ENCODE data around the gene NELFA.

The NELFA gene

GRCh38 chr4:1939664-1940509, 68.9 kb downstream of the NELFA start:
- ATAC-seq = peak; percentile 94
- TF ChIP-seq CSRNP3 (CRISPR knock-in tag; IDR thresholded peaks at IDR 0.05) (no peak), PPARA (CRISPR knock-in tag; IDR thresholded peaks at IDR 0.05; ENCODE audit: borderline replicate concordance) (no peak), RARB (CRISPR knock-in tag; IDR thresholded peaks at IDR 0.05) (no peak), PATZ1 (CRISPR knock-in tag; IDR thresholded peaks at IDR 0.05; ENCODE audit: borderline replicate concordance) (no peak), TCF4 (CRISPR knock-in tag; IDR thresholded peaks at IDR 0.05; ENCODE audit: borderline replicate concordance) (no peak), CREB5 (CRISPR knock-in tag; IDR thresholded peaks at IDR 0.05; ENCODE audit: low read depth) (no peak), ZNF8 (CRISPR knock-in tag; IDR thresholded peaks at IDR 0.05) (no peak), CSDC2 (CRISPR knock-in tag; IDR thresholded peaks at IDR 0.05) (no peak), TOX (CRISPR knock-in tag; IDR thresholded peaks at IDR 0.05; ENCODE audit: borderline replicate concordance) (no peak), ZC3H10 (CRISPR knock-in tag; IDR thresholded peaks at IDR 0.05) (no peak), POU6F1 (CRISPR knock-in tag; IDR thresholded peaks at IDR 0.05; ENCODE audit: borderline replicate concordance, low read depth) (no peak), OSR1 (CRISPR knock-in tag; IDR thresholded peaks at IDR 0.05) (no peak), TSHZ2 (CRISPR knock-in tag; IDR thresholded peaks at IDR 0.05) (no peak), GLIS3 (CRISPR knock-in tag; IDR thresholded peaks at IDR 0.05) (no peak)

- no peak for TF ChIP-seq PPARA (CRISPR knock-in tag; IDR thresholded peaks at IDR 0.05; ENCODE audit: borderline replicate concordance)
- no peak for TF ChIP-seq ISL1 (CRISPR knock-in tag; IDR thresholded peaks at IDR 0.05)
- TF ChIP-seq RARB (CRISPR knock-in tag; IDR thresholded peaks at IDR 0.05) = no peak
- TF ChIP-seq ZFP3 (CRISPR knock-in tag; IDR thresholded peaks at IDR 0.05) = no peak
- TF ChIP-seq SNAI2 (CRISPR knock-in tag; IDR thresholded peaks at IDR 0.05) = no peak
- no peak for TF ChIP-seq CREB5 (CRISPR knock-in tag; IDR thresholded peaks at IDR 0.05; ENCODE audit: low read depth)
- TF ChIP-seq TOX (CRISPR knock-in tag; IDR thresholded peaks at IDR 0.05; ENCODE audit: borderline replicate concordance) = no peak
- TF ChIP-seq CSRNP3 (CRISPR knock-in tag; IDR thresholded peaks at IDR 0.05) = no peak
- no peak for TF ChIP-seq ZNF565 (CRISPR knock-in tag; conservative IDR thresholded peaks at IDR 0.05; ENCODE audit: low read depth)
- ATAC-seq = no peak
These were observed 70.7 kb downstream of the NELFA start for GRCh38 chr4:1938027-1938426.
